NCI-H2107 treated with DMSO at 0.1 percent for 48 hours (cell line): ENCODE measurements around the gene SLC6A7.

ENCODE experiments used
- DNase-seq: peaks from one replicate; lab custom pipeline; 2025; ENCODE audit not compliant: unreplicated experiment; lab: John Stamatoyannopoulos, UW

SLC6A7 gene

DNA sequence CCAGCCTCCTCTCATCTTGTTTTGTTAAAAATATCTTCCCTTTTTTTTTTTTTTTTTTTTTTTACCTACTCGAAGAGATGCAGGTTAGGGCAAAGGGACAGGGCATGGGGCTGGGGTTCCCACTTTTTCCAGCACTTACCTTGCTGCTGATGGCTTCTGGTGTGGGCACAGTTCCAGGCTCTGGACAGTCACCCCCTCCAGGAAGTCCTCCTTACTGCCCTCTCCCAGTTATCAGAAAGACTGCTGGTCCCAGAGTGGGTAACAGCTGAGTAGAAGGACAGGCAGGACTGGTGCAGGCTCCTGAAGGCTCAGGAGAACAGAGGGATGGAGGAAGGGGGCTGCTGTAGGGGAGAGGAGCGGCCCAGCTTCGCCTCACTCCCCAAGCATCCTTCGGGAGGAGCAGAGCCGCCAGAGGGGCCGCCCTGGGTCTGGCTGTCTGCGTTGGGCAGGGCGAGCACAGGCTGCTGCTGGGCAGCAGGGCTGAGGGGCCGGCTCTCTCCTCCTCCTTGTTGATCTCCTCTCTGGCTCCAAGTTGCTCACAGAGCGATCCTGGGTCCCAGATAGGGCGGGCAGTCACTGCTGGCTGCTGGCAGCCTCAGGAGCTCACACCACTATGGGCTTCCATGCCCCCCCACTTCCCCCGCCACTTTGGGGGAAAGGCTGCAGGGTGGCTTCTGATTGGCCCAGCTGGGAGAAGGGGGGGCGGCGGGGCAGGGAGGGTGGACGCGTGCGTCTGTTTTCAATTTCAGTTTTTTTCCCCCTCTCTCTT, 34.4 kb upstream of the SLC6A7 start, which contains the start of gene PDGFRB:
PDGFRB (minus strand) TSS at position 588 of the 769 bp plus-strand sequence. CDS start 18,798 bp downstream, outside the sequence.
- no peak for DNase-seq

GRCh38 chr5:150156027-150156368, 33.9 kb upstream of the SLC6A7 start:
- no peak for DNase-seq

DNA sequence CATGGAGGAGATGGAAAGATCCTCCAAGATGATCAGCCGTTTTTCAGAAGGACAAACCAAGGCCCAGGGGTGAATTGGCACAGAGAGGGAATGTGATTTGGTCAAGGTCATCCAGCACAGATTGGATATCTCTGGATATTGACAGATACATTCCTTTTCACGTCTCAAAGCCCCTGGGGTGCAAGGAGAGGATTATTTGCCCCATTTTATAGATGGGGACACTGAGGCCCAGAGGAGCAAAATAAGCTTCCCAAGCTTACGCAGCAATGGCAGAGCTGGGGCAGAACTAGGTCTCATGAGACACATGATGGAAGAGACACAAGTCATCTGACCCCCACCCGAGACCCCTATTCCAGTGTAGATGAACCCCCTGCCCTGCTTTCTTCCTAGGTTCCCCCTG, 33.3 kb upstream of the SLC6A7 start:
- no peak for DNase-seq

- no peak for DNase-seq
Observed at GRCh38 chr5:150157168-150157567, 32.7 kb upstream of the SLC6A7 start.

DNA sequence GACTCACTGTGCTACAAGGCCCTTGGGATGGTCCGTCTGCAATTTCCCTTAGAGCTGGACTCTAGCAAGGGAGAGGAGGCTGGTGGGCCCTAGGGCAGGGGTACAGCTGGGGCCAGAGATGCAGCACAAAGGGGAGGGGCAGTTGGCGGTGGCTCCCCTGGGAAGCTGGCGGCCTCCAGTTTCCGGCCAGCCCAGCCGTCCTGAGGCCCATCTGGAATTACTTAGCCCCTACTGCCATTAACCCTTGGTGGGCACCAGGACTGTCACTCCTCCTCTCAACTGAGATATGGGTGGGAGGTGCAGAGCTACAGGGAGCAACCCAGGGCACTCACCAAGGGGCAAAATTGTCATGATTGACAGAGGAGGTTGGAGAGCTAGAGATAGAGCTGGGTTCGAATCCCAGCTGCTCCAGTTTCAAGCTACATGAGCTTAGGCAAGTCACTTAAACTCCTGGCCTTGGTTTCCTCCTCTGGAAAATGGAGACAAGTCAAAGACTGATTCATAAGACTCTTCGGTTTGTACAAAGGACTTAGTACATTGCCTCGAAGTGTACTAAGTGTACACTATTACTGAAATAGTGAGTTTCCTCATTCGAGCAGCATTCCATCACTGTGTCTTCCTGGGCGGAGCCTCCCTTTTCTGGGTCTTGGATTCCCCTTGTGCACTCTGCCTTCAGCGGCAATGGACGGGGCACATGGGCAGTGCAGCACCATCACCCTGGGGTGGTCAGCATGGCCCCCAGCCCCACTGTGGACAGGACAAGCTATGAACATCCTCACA, 31.5 kb upstream of the SLC6A7 start:
- DNase-seq = no peak

GRCh38 chr5:150159031-150159430, 30.8 kb upstream of the SLC6A7 start:
- DNase-seq = no peak

- no peak for DNase-seq
Observed at GRCh38 chr5:150159741-150160179, 30.1 kb upstream of the SLC6A7 start.

- DNase-seq = no peak
Observed at GRCh38 chr5:150160448-150161081, 29.3 kb upstream of the SLC6A7 start.

- DNase-seq = peak; percentile 17
Observed at GRCh38 chr5:150161242-150162141, 28.4 kb upstream of the SLC6A7 start.

GRCh38 chr5:150162142-150162513, 27.7 kb upstream of the SLC6A7 start:
- DNase-seq = no peak

GRCh38 chr5:150163035-150163434, 26.8 kb upstream of the SLC6A7 start:
- no peak for DNase-seq

GRCh38 chr5:150163547-150164059, 26.3 kb upstream of the SLC6A7 start:
- no peak for DNase-seq

GRCh38 chr5:150164211-150164980, 25.5 kb upstream of the SLC6A7 start:
- no peak for DNase-seq

- no peak for DNase-seq
Observed at GRCh38 chr5:150166037-150166649, 23.7 kb upstream of the SLC6A7 start.

DNA sequence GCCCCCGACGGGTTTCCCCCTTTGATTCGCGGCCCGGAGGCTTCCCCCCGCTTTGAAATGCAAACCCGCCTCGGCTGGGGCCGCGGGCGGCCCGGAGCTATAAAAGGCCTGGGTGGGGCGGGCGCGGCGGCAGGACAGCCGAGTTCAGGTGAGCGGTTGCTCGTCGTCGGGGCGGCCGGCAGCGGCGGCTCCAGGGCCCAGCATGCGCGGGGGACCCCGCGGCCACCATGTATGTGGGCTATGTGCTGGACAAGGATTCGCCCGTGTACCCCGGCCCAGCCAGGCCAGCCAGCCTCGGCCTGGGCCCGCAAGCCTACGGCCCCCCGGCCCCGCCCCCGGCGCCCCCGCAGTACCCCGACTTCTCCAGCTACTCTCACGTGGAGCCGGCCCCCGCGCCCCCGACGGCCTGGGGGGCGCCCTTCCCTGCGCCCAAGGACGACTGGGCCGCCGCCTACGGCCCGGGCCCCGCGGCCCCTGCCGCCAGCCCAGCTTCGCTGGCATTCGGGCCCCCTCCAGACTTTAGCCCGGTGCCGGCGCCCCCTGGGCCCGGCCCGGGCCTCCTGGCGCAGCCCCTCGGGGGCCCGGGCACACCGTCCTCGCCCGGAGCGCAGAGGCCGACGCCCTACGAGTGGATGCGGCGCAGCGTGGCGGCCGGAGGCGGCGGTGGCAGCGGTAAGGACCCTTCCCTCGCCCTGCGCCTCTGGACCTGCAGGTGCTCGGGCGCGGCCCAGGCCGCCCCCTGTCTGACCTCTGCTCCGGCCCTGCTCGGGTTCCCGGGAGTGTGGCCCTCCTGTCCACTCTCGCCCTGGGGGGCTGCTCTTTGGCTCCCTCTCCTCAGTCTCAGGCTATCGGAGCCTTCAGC, 23.0 kb upstream of the SLC6A7 start, which contains the start of gene CDX1:
CDX1 (plus strand) TSS at position 129 of the 862 bp plus-strand sequence; CDS start at position 228, 99 bp downstream.
- no peak for DNase-seq

DNA sequence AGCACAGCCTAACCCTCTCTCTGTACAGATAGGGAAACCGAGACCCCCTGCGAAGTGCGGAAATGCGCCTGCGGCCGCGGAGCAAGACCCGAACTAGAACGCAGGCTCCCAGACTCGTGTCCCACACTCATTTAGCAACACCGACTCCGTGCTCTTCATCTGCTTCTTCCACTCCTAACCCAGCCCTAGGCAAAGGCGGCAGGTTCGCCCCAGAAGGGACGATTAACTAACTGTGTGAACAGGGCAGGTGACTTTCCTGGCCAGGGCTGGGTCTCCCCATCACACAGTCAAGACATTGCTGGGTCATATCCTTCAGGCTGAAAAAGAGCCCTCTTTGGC, 22.4 kb upstream of the SLC6A7 start:
- no peak for DNase-seq

DNA sequence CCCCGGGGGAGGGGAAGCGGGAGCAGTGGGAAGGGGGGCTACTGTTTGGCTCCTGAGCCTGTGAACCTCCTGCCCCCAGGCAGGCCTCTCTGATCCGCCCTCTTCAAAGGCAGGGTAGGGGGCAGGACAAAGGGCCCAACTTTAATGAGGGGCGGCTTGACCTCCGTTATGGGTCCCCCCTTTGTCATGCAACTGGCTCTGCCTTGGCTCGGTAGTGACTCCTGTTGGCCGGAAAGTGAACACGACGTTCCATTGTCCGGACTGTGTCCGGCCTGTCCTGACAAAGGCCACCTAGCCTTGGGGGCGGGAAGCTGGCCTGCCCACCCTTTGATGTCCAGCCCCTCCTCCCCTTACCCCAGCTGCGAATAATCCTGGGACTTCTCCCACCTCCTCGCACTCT, 22.0 kb upstream of the SLC6A7 start:
- DNase-seq = no peak

- no peak for DNase-seq
Observed at GRCh38 chr5:150168864-150169263, 21.0 kb upstream of the SLC6A7 start.
